ENCODE measurements around the gene PTGES2. TPM values are rescaled to one million over a fixed set of nuclear protein-coding genes. Genes with fewer than 3 reads are reported as not detected.
"Not testable (repeated sequence)": the region's sequence is repeated elsewhere in the genome, so short reads cannot be mapped to it uniquely, and the experiment has no call there.

Gene PTGES2
- total RNA-seq, 1 donor from 2014 or later = 65.4 TPM

GRCh38 chr9:128092199-128092977, 35.1 kb downstream of the PTGES2 start:
- intact Hi-C loops (cut with micrococcal nuclease) = loop anchor here (5.0 kb wide), 1 partner anchor 135 kb away; no protein-coding TSS in a partner anchor

GRCh38 chr9:128091571-128091970, 36.0 kb downstream of the PTGES2 start:
- intact Hi-C loops (cut with micrococcal nuclease) = loop anchor here (5.0 kb wide), 1 partner anchor 134 kb away; no protein-coding TSS in a partner anchor

GRCh38 chr9:128091144-128091543, 36.4 kb downstream of the PTGES2 start:
- intact Hi-C loops (cut with micrococcal nuclease) = loop anchor here (5.0 kb wide), 1 partner anchor 134 kb away; no protein-coding TSS in a partner anchor

- intact Hi-C loops (cut with micrococcal nuclease) = no loop called here
Observed at GRCh38 chr9:128089299-128089698, 38.2 kb downstream of the PTGES2 start.

GRCh38 chr9:128088253-128088945, 39.1 kb downstream of the PTGES2 start:
- intact Hi-C loops (cut with micrococcal nuclease) = no loop called here

GRCh38 chr9:128087262-128087661, 40.3 kb downstream of the PTGES2 start:
- intact Hi-C loops (cut with micrococcal nuclease) = no loop called here

- intact Hi-C loops (cut with micrococcal nuclease) = loop anchor here (2.0 kb wide), 1 partner anchor 143 kb away; no protein-coding TSS in a partner anchor
Observed at GRCh38 chr9:128085943-128086342, 41.6 kb downstream of the PTGES2 start.

- intact Hi-C loops (cut with micrococcal nuclease) = loop anchor here (1.0 to 5.0 kb wide), 4 partner anchors 10 to 142 kb away; partner anchors contain the start of gene NAIF1
Observed at GRCh38 chr9:128084746-128085145, 42.8 kb downstream of the PTGES2 start.

- intact Hi-C loops (cut with micrococcal nuclease) = loop anchor here (5.0 kb wide), 1 partner anchor 45 kb away; no protein-coding TSS in a partner anchor
Observed at GRCh38 chr9:128082151-128082550, 45.4 kb downstream of the PTGES2 start.

- intact Hi-C loops (cut with micrococcal nuclease) = loop anchor here (5.0 kb wide), 1 partner anchor 44 kb away; no protein-coding TSS in a partner anchor
Observed at GRCh38 chr9:128081056-128081455, 46.5 kb downstream of the PTGES2 start.

GRCh38 chr9:128080206-128080605, 47.3 kb downstream of the PTGES2 start:
- intact Hi-C loops (cut with micrococcal nuclease) = loop anchor here (5.0 kb wide), 1 partner anchor 43 kb away; no protein-coding TSS in a partner anchor

GRCh38 chr9:128078504-128079434, 48.8 kb downstream of the PTGES2 start:
- intact Hi-C loops (cut with micrococcal nuclease) = no loop called here

- intact Hi-C loops (cut with micrococcal nuclease) = no loop called here
Observed at GRCh38 chr9:128077847-128078503, 49.6 kb downstream of the PTGES2 start.

- intact Hi-C loops (cut with micrococcal nuclease) = loop anchor here (2.0 kb wide), 1 partner anchor 87 kb away; the partner anchor contains the start of gene BBLN
Observed at GRCh38 chr9:128073253-128073886, 54.2 kb downstream of the PTGES2 start.

- intact Hi-C loops (cut with micrococcal nuclease) = loop anchor here (2.0 kb wide), 1 partner anchor 88 kb away; the partner anchor contains the start of gene BBLN
Observed at GRCh38 chr9:128072144-128073021, 55.1 kb downstream of the PTGES2 start.

- intact Hi-C loops (cut with micrococcal nuclease) = not testable (repeated sequence)
Observed at GRCh38 chr9:128071475-128071874, 56.1 kb downstream of the PTGES2 start.

GRCh38 chr9:128070874-128071273, 56.7 kb downstream of the PTGES2 start:
- intact Hi-C loops (cut with micrococcal nuclease) = no loop called here
